SK-N-SH (cell line): ENCODE data around the gene HS6ST3. TPM values are rescaled to one million over a fixed set of nuclear protein-coding genes. Genes with fewer than 3 reads are reported as not detected.

Experiments
- CTCF ChIA-PET: fragments of 300-600, 350-600 bp; formaldehyde crosslinking; extraction: SDS; loops from one replicate; lab custom pipeline; 2021; lab: Yijun Ruan, JAX
- POLR2A ChIA-PET: fragments of 350-600 bp; sonication (Branson Sonifier 250); formaldehyde crosslinking; extraction: SDS; loops from one replicate; lab custom pipeline; 2020; ENCODE audit warnings: antibody characterized with exemption, inconsistent platforms; lab: Yijun Ruan, JAX
- DNase-seq: peaks from one replicate; pipeline ENCODE4 v3.0.0; 2012
- H2AFZ ChIP-seq: fragments of 200-600 bp; sonication (generic); 2 replicates; pipeline ENCODE4 v1.8.1; 2016; ENCODE audit warnings: antibody characterized with exemption, mild to moderate bottlenecking, low read depth
- H3F3A ChIP-seq: fragments of 200-600 bp; sonication (generic); replicated peaks from 2 replicates; pipeline ENCODE3; 2016; ENCODE audit warnings: antibody characterized with exemption, mild to moderate bottlenecking; ENCODE audit not compliant: insufficient read depth
- H3K27ac ChIP-seq, 2 experiments: fragments of 200-500 bp in 1 of 2; fragments of 200-600 bp in 1 of 2; sonication (Bioruptor generic) in 1 of 2; sonication (generic), shearing (Covaris generic) in 1 of 2; 2 replicates each; pipeline versions ENCODE4 v1.5.1 to v1.6.1; 2014 to 2016; ENCODE audit warnings: low read depth in 2 of 2, inconsistent platforms in 1 of 2, low read length in 1 of 2, mild to moderate bottlenecking in 1 of 2, mixed read lengths in 1 of 2
- H3K27me3 ChIP-seq: fragments of 200-600 bp; sonication (generic), shearing (Covaris generic); 2 replicates; pipeline ENCODE4 v1.6.1; 2016; ENCODE audit warnings: mixed run types; ENCODE audit not compliant: insufficient read depth
- H3K36me3 ChIP-seq, 2 experiments: fragments of 200-500 bp in 1 of 2; fragments of 200-600 bp in 1 of 2; sonication (Bioruptor generic) in 1 of 2; sonication (generic) in 1 of 2; replicated peaks in 1 of 2; 2 replicates each; pipeline versions ENCODE3 to v1.5.1; 2014 to 2016; ENCODE audit warnings: low read length in 1 of 2, mild to moderate bottlenecking in 1 of 2; ENCODE audit not compliant: insufficient read depth in 2 of 2, control insufficient read depth in 1 of 2
- H3K4me1 ChIP-seq, 2 experiments: fragments of 200-500 bp in 1 of 2; fragments of 200-600 bp in 1 of 2; sonication (Bioruptor generic) in 1 of 2; sonication (generic), shearing (Covaris generic) in 1 of 2; 2 replicates each; pipeline versions ENCODE4 v1.5.1 to v1.6.1; 2014 to 2016; ENCODE audit warnings: low read depth in 1 of 2, low read length in 1 of 2, mixed run types in 1 of 2; ENCODE audit not compliant: insufficient read depth in 2 of 2, control insufficient read depth in 1 of 2
- H3K4me2 ChIP-seq: fragments of 200-600 bp; sonication (generic), shearing (Covaris generic); 2 replicates; pipeline ENCODE4 v1.6.1; 2017; ENCODE audit warnings: mixed run types
- H3K4me3 ChIP-seq, 2 experiments: fragments of 200-500 bp in 1 of 2; fragments of 200-600 bp in 1 of 2; sonication (Bioruptor generic) in 1 of 2; sonication (generic), shearing (Covaris generic) in 1 of 2; 2 replicates each; pipeline versions ENCODE4 v1.5.1 to v1.8.1; 2014 to 2016; ENCODE audit warnings: low read depth in 2 of 2, inconsistent platforms in 1 of 2, low read length in 1 of 2, mild to moderate bottlenecking in 1 of 2, mixed read lengths in 1 of 2, moderate library complexity in 1 of 2
- H3K79me2 ChIP-seq: fragments of 200-600 bp; sonication (generic); 2 replicates; pipeline ENCODE4 v1.8.1; 2017; ENCODE audit warnings: mild to moderate bottlenecking; ENCODE audit not compliant: insufficient read depth
- H3K9ac ChIP-seq: fragments of 200-600 bp; sonication (generic); 2 replicates; pipeline ENCODE4 v1.6.1; 2017; ENCODE audit warnings: mixed run types
- H3K9me2 ChIP-seq: fragments of 200-600 bp; sonication (generic); 2 replicates; pipeline ENCODE4 v1.6.1; 2017; ENCODE audit warnings: mixed run types
- H3K9me3 ChIP-seq: fragments of 200-600 bp; sonication (generic); 2 replicates; pipeline ENCODE4 v1.6.1; 2017; ENCODE audit warnings: mixed run types, mild to moderate bottlenecking, moderate library complexity
- H4K20me1 ChIP-seq: fragments of 200-600 bp; sonication (generic); 2 replicates; pipeline ENCODE4 v1.6.1; 2017; ENCODE audit warnings: mild to moderate bottlenecking, mixed run types; ENCODE audit not compliant: insufficient read depth
- CHD2 ChIP-seq: fragments of 150-350 bp; IDR thresholded peaks from 2 replicates; pipeline ENCODE4 v1.6.1; 2018; ENCODE audit warnings: low read length; ENCODE audit not compliant: partially characterized antibody
- EZH2phosphoT487 ChIP-seq: fragments of 200-600 bp; sonication (generic); IDR thresholded peaks from 2 replicates; pipeline ENCODE4 v1.6.1; 2017; ENCODE audit warnings: low read depth, mixed run types, mild to moderate bottlenecking, antibody characterized with exemption, moderate library complexity, borderline replicate concordance
- FOSL2 ChIP-seq: IDR thresholded peaks from 2 replicates; pipeline ENCODE4 v1.4.0; 2012; ENCODE audit warnings: low read depth, mild to moderate bottlenecking, moderate library complexity, borderline replicate concordance
- FOXJ3 ChIP-seq: sonication (generic); formaldehyde crosslinking; IDR thresholded peaks from 2 replicates; pipeline ENCODE4 v1.5.1; 2020; ENCODE audit warnings: mild to moderate bottlenecking, missing genetic modification reagents
- FOXM1 ChIP-seq: IDR thresholded peaks from 2 replicates; pipeline ENCODE4 v1.4.0; 2012; ENCODE audit warnings: low read depth, mild to moderate bottlenecking
- GATA2 ChIP-seq: sonication (generic); formaldehyde crosslinking; IDR thresholded peaks from 2 replicates; pipeline ENCODE4 v1.5.0; 2020; ENCODE audit warnings: mild to moderate bottlenecking, missing genetic modification reagents
- JUND ChIP-seq: IDR thresholded peaks from 2 replicates; pipeline ENCODE4 v1.4.0; 2012
- NFIC ChIP-seq: IDR thresholded peaks from 2 replicates; pipeline ENCODE4 v1.4.0; 2012; ENCODE audit warnings: borderline replicate concordance
- NRF1 ChIP-seq: IDR thresholded peaks from 2 replicates; pipeline ENCODE4 v1.6.1; 2012; ENCODE audit warnings: low read depth, mild to moderate bottlenecking, low read length
- RAD21 ChIP-seq: IDR thresholded peaks from 2 replicates; pipeline ENCODE4 v1.6.1; 2012; ENCODE audit warnings: mild to moderate bottlenecking, low read length
- RCOR1 ChIP-seq: fragments of 150-350 bp; IDR thresholded peaks from 2 replicates; pipeline ENCODE4 v1.6.1; 2017; ENCODE audit warnings: antibody characterized with exemption, low read length
- REST ChIP-seq: IDR thresholded peaks from 2 replicates; pipeline ENCODE4 v1.6.1; 2012; ENCODE audit warnings: mild to moderate bottlenecking, low read depth, low read length, moderate library complexity
- RXRA ChIP-seq: IDR thresholded peaks from 2 replicates; pipeline ENCODE4 v1.4.0; 2012; ENCODE audit warnings: low read depth, mild to moderate bottlenecking, borderline replicate concordance
- SMC3 ChIP-seq: IDR thresholded peaks from 2 replicates; pipeline ENCODE4 v1.6.1; 2012; ENCODE audit warnings: low read depth, low read length, improper control_type of control experiment
- TAF1 ChIP-seq: IDR thresholded peaks from 2 replicates; pipeline ENCODE4 v1.6.1; 2012; ENCODE audit warnings: low read depth, mild to moderate bottlenecking, low read length, moderate library complexity, borderline replicate concordance
- USF1 ChIP-seq: IDR thresholded peaks from 2 replicates; pipeline ENCODE4 v1.4.0; 2012; ENCODE audit warnings: low read depth, borderline replicate concordance
- WGBS: methylation state at CpG from one replicate; pipeline ENCODE4 v1.1.6; 2017; ENCODE audit warnings: low lambda C conversion rate; 5-methylcytosine and 5-hydroxymethylcytosine counted together
- polyA plus RNA-seq, 3 experiments: library from polyadenylated mRNA; depleted of rRNA; stranded (reverse); fragments of >200 nt; gene quantifications; 2 replicates each; pipeline ENCODE4 v1.2.3, GENCODE V29; 2012
- TF ChIP-seq, protein P1 (sequence below): fragments of 150-350 bp; IDR thresholded peaks from 2 replicates; pipeline ENCODE4 v1.6.1; 2017; ENCODE audit warnings: antibody characterized with exemption, low read length, low read depth, borderline replicate concordance
- TF ChIP-seq, protein P2 (sequence below): fragments of 150-350 bp; IDR thresholded peaks from 2 replicates; pipeline ENCODE4 v1.6.1; 2016; ENCODE audit warnings: mild to moderate bottlenecking, low read depth, low read length

HS6ST3 gene
- polyA plus RNA-seq, 1 of the 3 experiments (the other 2 are of a cell fraction) = under 0.01 TPM

DNA sequence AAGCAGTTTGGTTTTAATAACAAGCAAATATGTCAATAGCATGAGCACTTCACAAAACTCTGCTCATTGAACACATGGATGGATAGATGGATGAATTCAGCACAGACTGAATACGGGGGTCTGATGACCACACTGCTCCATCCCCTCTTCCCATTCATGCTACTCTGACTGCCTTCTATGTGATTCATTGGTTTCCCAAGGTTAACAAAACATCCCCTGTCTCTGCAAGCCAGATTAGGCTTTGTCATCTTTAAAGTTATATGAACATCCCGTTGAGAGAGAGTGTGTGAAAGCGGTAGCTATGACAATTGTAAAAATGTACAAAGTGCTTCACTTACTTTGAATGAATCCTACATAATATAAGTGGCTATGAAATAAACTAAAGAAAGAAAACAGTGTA, 651.9 kb downstream of the HS6ST3 start:
- Histone ChIP-seq H3K4me1 (no peaks in the 10 kb centered on the region), H3K36me3 (no peaks in the 10 kb centered on the region), H3F3A (no peaks in the 10 kb centered on the region), H3K9me2 (no peaks in the 10 kb centered on the region), H3K79me2 (no peaks in the 10 kb centered on the region), H3K9ac (no peak overlapping the region), H3K27ac (no peak overlapping the region), H4K20me1 (no peaks in the 10 kb centered on the region), H3K27me3 (no peaks in the 10 kb centered on the region), H3K4me2 (no peak overlapping the region), H3K4me3 (no peak overlapping the region), H2AFZ (no peak overlapping the region), H3K9me3 (no peaks in the 10 kb centered on the region)
- WGBS = 54% methylated on average over 3 of the region's 3 CpGs
- ChIA-PET CTCF (no interaction called here), POLR2A (no interaction called here)
- DNase-seq = no peak
- TF ChIP-seq USF1 = no peak
- no peak for TF ChIP-seq JUND
- TF ChIP-seq, protein P1, sequence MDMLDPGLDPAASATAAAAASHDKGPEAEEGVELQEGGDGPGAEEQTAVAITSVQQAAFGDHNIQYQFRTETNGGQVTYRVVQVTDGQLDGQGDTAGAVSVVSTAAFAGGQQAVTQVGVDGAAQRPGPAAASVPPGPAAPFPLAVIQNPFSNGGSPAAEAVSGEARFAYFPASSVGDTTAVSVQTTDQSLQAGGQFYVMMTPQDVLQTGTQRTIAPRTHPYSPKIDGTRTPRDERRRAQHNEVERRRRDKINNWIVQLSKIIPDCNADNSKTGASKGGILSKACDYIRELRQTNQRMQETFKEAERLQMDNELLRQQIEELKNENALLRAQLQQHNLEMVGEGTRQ = no peak
- TF ChIP-seq NFIC = no peak
- TF ChIP-seq, protein P2, sequence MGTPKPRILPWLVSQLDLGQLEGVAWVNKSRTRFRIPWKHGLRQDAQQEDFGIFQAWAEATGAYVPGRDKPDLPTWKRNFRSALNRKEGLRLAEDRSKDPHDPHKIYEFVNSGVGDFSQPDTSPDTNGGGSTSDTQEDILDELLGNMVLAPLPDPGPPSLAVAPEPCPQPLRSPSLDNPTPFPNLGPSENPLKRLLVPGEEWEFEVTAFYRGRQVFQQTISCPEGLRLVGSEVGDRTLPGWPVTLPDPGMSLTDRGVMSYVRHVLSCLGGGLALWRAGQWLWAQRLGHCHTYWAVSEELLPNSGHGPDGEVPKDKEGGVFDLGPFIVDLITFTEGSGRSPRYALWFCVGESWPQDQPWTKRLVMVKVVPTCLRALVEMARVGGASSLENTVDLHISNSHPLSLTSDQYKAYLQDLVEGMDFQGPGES = no peak
- no peak for TF ChIP-seq FOXJ3 (CRISPR knock-in tag)
- no peak for TF ChIP-seq GATA2 (CRISPR knock-in tag)
- no peak for TF ChIP-seq RCOR1
- TF ChIP-seq EZH2phosphoT487 = no peak
- TF ChIP-seq FOXM1 = no peak
- TF ChIP-seq SMC3 = no peak

DNA sequence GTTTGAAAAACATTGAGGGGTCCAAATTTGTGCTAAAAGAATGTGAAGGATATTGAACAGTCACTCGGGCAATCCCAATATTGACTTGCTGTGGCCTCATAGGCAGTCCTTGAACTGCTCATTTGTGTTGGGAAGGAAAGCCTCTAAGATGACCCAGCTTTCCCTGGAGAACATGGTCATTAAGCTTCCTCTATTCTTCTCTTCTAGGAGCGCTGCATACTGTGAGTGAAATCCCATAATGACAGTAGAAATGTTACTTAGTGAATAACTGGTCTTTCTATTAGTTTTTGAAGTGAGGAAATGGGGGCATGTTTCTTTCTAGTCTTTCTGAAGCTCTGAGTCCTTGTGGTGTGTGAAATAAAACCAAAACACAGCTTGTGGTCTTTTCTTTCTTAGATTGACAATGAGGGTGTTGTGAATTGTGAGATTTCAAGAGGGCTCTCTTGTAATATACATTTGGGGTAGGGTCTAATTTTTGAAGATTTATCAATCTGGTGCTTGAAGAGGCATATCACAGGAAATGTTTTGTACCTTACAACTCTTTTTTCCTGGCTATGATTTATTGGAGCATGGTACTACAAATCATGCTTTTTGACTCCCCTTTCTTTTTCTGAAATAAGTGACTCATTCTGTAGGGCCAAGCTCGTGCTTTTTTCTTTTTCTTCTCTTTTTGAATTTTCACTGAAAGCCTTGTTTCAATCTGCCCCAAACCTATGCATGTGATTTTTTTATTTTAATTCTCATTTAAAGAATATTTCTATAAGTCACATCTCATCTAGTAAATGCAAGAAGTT, 653.6 kb downstream of the HS6ST3 start:
- Histone ChIP-seq H3K9me2 (no peaks in the 10 kb centered on the region), H3K9me3 (no peaks in the 10 kb centered on the region), H2AFZ (no peak overlapping the region), H3K79me2 (no peaks in the 10 kb centered on the region), H3K4me1 (no peaks in the 10 kb centered on the region), H3F3A (no peaks in the 10 kb centered on the region), H3K4me3 (no peak overlapping the region), H3K27me3 (no peaks in the 10 kb centered on the region), H3K36me3 (no peaks in the 10 kb centered on the region), H3K4me2 (no peak overlapping the region), H4K20me1 (no peaks in the 10 kb centered on the region), H3K9ac (no peak overlapping the region), H3K27ac (no peak overlapping the region)
- no peak for DNase-seq
- CTCF ChIA-PET = interaction anchor here (0.6 to 1.6 kb wide), 2 partner anchors 15 to 74 kb away, joined by 3 read pairs; no protein-coding TSS in a partner anchor
- no peak for TF ChIP-seq TAF1
- TF ChIP-seq NFIC = no peak
- TF ChIP-seq, protein P2 = no peak
- no peak for TF ChIP-seq JUND
- no peak for TF ChIP-seq FOXJ3 (CRISPR knock-in tag)
- no peak for TF ChIP-seq CHD2
- TF ChIP-seq REST = no peak
- no peak for TF ChIP-seq NRF1
- no peak for TF ChIP-seq FOSL2
- TF ChIP-seq RXRA = no peak
- no peak for TF ChIP-seq FOXM1
- TF ChIP-seq RAD21 = no peak
- TF ChIP-seq RCOR1 = no peak
- 21% methylated on average over 3 of the region's 3 CpGs for WGBS
- POLR2A ChIA-PET = no interaction called here
